Measurements from ENCODE around the gene PAX5.

Gene PAX5

DNA sequence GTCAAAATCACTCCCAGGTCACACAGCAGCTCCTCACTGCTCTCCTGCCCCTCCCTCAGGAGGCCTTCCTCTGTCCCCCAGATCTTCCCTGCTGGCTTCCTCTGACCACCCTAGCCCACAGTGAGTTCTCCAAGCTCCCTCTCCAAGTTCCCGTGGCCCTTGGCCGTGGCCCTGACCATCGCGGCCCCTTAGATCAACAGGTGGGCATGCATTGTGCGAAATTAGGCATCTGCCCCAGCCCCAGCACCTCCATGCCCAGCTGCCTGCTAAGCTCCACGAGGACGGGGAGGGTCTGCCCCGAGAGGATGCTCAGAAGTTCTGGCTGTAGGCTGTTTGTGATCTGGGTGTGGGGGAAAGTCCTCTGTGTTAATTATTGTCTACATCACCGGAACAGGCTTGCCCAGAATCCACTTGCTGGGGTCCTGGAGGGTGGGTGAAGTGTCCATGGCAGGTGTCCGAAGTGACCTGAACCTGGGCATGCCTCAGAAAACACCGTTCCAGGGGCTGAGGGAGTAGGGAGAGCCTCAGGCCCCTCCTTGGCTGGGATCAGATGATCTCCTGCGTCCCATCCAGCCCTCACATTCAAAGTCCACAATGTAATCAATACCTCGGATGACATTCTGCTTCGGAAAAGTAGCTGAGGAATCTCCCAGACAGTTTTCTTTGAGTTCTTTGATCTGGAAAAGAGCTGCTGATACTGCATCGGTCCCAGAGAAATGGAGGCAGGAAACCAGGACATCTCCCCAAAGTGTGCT lies 194.8 kb downstream of the PAX5 start:
- no peak for TF ChIP-seq ZFX (IDR thresholded peaks at IDR 0.05)
- TF ChIP-seq, protein P1, sequence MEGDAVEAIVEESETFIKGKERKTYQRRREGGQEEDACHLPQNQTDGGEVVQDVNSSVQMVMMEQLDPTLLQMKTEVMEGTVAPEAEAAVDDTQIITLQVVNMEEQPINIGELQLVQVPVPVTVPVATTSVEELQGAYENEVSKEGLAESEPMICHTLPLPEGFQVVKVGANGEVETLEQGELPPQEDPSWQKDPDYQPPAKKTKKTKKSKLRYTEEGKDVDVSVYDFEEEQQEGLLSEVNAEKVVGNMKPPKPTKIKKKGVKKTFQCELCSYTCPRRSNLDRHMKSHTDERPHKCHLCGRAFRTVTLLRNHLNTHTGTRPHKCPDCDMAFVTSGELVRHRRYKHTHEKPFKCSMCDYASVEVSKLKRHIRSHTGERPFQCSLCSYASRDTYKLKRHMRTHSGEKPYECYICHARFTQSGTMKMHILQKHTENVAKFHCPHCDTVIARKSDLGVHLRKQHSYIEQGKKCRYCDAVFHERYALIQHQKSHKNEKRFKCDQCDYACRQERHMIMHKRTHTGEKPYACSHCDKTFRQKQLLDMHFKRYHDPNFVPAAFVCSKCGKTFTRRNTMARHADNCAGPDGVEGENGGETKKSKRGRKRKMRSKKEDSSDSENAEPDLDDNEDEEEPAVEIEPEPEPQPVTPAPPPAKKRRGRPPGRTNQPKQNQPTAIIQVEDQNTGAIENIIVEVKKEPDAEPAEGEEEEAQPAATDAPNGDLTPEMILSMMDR (conservative IDR thresholded peaks at IDR 0.05): no peak
- no peak overlapping the region for H3K27ac ChIP-seq

DNA sequence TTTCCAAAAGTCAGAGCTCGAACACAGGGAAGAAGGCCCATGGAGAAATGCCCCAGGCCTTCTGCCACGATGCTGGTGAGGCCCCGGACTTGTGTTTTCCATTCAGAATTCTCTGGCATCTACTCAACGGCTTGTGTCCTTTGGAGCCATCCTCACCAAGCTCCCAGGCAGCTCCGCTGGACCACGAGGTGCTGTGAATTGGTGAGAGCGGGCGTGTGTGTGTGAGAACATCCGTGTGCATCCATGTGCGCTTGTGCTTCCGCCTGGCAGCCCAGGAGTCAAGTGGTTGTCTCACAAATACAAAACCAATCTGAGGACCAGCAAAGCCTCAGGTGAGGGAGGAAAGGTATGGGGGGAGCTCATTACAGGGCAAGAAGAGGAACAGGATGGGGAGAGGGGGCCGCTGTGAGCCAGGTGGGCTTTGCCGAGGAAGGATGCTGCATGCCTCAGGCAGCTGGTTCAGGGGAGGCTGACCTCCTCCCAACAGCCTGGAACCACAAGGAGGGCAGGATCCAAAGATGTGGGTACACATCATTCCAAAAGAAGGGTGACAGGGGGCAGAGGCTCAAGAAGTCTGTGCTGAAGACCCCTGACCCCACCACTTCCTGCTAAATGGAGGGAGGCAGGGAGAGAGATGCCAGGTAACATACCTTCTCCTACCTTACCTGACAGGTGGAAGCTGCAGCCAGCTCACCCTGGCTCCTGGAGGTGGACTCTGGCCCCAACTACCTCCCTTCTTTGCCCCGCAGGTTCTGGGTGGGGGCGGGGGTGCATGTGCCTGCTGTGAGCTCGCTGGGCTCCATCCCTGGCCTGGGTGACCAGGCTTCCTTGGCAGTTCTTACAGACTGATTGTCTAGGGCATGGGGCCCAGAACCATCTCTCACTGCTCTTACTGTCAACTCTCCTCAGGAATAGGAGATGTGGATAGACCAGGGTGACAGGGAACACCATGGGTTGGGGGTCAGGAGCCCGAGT lies 196.3 kb downstream of the PAX5 start:
- no peak overlapping the region for H3K27ac ChIP-seq
- TF ChIP-seq, protein P1 (conservative IDR thresholded peaks at IDR 0.05): no peak
- no peak for TF ChIP-seq ZFX (IDR thresholded peaks at IDR 0.05)

DNA sequence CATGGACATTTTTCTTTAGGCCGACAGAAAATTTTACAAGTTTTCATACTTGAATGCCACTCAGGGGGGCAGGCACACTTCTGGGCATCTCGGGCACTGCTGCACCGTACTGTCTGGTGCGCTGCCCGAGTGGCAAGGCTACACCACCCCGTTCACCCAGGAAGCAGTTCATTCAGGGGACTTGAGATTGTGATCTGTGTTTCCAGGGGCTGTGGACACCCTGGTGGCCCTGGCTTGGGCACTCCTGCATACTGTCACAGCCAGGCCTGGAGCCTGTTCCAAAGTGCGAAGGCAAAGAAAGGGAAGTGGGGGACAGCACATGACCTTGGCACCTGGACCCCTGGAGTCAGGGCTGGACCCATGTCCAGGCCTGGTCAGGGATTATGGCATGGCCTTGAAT lies 197.6 kb downstream of the PAX5 start:
- no peak for TF ChIP-seq ZFX (IDR thresholded peaks at IDR 0.05)
- TF ChIP-seq, protein P1 (conservative IDR thresholded peaks at IDR 0.05): no peak
- H3K27ac ChIP-seq: no peak overlapping the region

DNA sequence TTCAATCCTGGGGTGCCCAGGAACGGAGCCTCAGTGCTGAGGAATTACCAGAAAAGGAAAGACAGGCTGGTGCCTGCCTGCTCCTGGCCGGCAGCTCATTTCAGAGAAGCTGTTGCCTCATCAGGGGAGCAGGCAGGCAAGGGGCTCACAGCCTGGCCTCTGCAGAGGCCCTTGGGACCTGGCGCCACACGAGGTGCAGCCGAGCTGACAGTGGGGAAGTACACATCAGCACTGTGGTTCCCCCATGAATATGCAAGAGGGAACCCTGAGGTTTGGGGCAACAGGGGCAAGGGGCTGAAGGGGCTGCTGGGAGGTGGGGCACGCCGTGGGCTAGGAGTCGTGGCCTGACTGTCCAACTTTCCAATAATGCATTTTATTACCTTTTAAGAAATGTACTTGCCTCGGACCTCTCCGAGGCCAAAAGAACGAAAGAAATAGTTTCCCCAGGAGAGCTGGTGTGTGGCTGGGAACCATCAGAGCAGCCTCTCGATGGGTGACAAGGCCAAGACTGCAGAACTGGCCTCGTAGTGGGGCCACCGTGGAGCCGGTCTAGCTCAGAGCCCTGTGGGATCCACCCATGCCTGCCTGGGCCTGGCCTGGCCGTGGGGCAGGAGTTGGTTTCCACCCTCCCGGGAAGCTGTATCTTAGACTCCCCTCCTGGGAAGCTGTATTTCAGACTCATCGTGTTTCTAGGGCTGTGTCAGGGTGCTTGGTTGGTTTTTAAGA lies 198.6 kb downstream of the PAX5 start:
- H3K27ac ChIP-seq: no peak overlapping the region
- no peak for TF ChIP-seq ZFX (IDR thresholded peaks at IDR 0.05)
- TF ChIP-seq, protein P1 (conservative IDR thresholded peaks at IDR 0.05): no peak

DNA sequence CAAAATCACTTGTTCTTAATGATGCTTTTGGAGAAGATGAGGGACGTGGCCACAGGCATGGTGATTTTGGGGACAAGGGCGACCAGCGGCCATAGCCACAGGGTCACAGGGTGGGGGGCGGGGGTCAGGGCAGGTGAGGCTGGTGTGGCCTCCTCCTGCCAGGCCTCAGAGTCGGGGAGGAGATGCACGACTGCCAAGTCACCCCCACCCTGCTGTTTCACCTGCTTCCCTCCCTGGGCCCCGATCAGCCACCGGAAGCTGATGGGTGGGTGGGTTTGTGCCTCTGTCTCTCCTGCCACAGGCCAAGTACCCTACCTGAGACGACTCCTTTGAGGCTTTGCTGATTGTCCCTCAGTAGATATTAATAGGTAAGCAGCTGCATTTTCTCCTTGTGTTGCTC lies 199.3 kb downstream of the PAX5 start:
- no peak overlapping the region for H3K27ac ChIP-seq
- no peak for TF ChIP-seq ZFX (IDR thresholded peaks at IDR 0.05)
- TF ChIP-seq, protein P1 (conservative IDR thresholded peaks at IDR 0.05): no peak

DNA sequence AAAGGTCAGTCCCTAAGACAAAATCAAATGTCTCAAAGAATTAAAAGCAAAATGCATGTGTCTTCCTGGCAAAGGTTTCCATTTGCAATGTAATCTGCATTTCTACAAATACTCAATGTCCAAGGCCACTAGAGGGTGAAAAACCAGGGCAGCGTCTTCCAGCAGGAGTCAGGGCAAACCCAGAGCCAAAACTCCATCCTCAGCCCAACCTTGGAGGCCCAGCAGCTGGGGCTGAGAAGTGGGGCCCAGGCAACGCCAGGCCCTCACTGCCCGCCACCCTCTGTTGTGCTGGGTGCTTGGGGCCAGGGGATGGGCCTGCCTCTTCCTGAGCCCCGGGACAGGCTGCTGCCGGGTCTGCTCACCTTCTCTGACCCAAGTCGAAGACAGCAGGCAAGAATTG lies 200.1 kb downstream of the PAX5 start:
- no peak overlapping the region for H3K27ac ChIP-seq
- no peak for TF ChIP-seq ZFX (IDR thresholded peaks at IDR 0.05)
- TF ChIP-seq, protein P1 (conservative IDR thresholded peaks at IDR 0.05): no peak
